GM19239 (cell line): ENCODE data around the gene DHX35.
"Not testable (repeated sequence)": the region's sequence is repeated elsewhere in the genome, so short reads cannot be mapped to it uniquely, and the experiment has no call there.

Source experiments
- DNase-seq: peaks from one replicate; pipeline ENCODE4 v3.0.0; 2011; ENCODE audit warnings: low spot score; ENCODE audit not compliant: insufficient read length
- FAIRE-seq: peaks from 2 replicates; lab custom pipeline; 2011; peaks lifted over from hg19 to GRCh38; lab: Jason Lieb, UNC

DHX35 gene

DNA sequence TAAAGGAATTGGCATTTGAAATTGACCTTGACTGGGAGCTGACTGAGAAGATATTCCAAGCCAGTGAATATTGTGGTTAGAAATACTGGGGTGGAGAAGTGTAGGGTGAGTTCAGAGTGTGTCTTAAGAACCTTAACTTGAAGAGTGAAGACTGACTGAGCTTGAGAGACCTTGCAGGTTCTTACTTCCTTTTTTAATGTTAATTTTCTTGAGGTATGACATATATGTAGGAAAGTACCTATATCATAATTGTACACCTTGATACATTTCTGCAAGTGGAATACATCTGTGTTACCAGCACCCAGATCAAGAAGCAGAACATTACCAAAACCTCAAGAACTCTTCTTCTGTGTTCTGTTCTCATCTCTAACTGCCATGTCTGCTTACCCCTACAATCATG is 11.0 kb downstream of the DHX35 start:
- DNase-seq (no peak), FAIRE-seq (no peak)

DNA sequence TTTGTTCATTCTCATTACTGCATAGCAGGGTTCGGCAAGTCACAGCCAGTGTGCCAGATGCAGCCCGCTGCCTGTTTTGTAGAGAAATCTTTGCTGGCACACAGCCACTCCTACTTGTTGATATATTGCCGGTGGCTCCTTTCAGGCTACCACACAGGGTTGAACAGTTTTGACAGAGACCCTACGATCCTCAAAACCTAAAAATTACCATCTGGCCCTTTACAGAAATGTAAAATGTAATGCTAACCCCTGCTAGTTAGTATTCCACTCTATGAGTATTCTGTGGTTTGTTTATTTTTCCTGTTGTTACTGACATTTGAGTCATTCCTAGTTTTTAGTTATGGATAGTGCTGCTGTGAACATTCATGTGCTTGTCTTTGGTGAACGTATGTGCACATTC is 11.5 kb downstream of the DHX35 start:
- DNase-seq = no peak
- FAIRE-seq = no peak

DNA sequence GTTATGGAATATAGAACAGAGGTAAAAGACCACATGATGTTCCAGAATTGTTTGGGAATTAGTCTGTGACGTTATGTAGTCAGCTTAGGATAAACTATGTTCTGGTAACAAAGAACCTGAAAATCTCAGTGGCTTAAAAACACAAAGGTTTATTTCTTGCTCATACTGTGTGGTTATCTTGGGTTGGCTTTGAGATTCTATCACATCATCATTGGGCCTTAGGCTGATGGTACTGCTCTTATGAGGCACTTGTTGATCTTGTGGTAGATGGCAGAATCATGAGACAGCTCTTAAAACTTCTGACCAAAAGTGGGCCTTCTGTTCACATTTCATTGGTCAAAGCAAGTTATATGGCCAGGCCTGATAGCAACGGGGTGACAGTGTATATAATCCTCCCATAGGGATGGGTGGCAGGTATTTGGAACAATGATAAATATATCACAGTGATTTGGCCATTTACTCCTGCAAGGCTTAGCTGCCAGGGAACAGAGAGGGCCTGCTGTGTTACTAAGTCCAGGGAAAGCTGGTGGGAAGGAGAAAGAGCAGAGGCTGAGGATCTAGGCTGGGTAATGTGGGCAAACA is 13.5 kb downstream of the DHX35 start:
- DNase-seq (no peak), FAIRE-seq (no peak)

DNA sequence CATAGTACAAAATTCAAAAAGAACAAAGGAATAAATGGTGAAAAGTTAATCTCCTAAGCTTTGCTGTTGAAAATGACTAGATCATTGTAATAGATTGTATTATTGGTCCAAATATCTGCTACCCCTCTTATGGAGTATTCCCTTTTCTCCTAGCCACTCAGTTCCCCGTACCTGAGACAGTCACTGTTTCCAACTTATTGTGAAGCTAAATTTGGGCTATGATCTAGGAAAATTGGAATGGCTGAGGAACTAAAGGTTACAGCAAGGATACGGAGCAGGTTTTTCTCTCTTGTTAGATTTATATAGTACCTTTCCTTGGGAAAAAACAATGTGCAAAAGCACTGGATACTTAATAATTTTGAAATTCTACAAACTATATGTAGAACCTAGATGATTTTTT is 17.3 kb downstream of the DHX35 start:
- FAIRE-seq (no peak), DNase-seq (no peak)

DNA sequence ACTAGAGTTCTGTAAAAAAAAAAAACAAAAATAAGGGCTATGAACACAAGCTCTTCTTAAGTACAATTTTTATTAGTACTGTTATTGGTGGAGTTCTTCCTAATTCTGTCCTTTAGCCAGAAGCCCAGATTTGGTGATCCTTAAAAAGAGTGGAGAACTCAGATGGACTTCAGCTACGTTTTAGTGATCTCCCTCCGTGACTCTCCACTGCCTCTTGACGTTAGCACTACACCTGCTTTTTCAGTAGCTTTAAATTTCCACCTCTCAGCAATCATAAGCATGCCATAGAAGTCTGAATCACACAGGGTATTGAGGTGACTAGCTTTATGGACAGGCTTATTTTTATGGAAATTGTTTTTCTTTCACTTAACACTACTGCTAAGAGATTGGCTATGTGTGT is 17.7 kb downstream of the DHX35 start:
- no peak for DNase-seq
- no peak for FAIRE-seq

DNA sequence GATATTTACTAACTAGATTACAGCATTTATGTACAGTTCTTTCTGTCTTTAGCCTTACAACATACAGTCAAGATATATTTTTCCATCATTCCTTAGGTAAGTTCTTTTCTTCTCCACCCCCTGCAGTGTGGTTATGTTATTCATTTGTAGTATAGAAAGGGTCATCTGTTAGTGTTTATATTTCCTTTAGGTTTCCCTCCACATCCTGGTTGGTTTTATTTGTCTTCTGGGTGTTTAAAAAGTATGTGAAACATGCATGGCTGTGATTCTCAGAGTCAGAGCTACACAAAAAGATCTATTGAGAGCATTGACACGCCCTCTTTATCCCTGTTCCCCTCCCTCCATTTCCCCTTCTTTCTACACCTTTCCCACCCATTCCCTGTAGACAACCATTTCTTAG is 20.1 kb downstream of the DHX35 start:
- no peak for DNase-seq
- peak; percentile 40 for FAIRE-seq

DNA sequence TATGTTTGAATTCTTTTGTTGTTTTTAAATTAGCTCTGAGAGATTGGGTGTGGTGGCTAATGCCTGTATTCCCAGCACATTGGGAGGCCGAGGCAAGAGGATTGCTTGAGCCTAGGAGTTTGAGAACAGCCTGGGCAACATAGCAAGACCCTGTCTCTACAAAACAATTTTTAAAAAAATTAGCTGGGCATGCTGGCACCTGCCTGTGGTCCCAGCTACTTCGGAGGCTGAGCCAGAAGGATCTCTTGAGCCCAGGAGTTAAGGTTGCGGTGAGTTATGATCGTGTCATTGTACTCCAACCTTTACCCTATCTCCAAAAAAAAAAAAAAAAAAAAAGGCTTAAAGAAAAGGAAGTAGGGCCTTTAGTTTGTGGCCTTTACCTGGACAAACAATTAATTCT is 22.9 kb downstream of the DHX35 start:
- DNase-seq = no peak
- no peak for FAIRE-seq

DNA sequence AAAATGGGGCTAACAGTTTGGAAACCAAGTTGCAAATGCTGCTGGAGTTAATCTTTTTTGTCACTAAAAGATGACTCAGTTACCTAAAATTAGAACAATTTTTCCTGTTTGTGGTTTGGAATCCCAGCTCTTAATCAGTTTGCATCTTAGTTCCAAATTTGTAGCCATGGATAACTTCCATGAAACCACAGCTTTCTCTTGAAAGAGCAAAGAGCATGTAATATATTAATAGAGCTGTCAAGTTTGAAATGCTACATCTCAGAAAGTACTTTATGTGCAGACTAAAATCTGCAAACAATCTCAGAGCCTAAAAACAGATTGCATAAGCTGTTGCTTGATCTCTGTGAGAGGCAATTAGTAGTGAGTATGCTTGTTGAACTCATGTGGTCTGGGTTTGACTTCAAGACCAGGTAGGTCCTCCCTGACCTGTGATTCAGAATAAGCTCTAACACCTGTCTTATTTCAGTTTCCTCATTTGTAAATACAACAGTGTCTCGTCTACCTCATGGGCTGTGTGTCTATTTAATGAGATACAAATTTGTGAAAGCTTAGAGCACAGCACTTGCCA is 23.5 kb downstream of the DHX35 start:
- DNase-seq (no peak), FAIRE-seq (peak; percentile 92)

DNA sequence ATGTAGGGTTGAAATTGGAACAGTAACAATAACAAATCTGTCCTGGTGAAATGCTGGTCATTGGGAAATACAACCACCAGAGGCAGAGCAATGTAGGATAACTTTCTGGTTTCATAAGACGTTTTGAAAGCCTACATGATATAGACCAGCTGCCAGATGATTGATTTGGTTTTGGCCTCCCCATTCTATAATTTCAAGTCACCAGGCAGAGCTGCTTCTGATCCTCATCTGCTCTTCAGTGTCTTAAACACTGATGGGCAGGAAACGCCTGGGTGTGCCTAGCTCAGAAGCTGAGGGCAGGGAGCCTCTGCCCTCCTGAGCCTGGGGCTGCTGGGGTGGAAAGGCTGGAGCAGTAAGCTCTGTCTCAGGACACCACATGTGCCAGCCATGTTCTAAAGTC is 24.5 kb downstream of the DHX35 start:
- peak; percentile 88 for FAIRE-seq
- DNase-seq = no peak

DNA sequence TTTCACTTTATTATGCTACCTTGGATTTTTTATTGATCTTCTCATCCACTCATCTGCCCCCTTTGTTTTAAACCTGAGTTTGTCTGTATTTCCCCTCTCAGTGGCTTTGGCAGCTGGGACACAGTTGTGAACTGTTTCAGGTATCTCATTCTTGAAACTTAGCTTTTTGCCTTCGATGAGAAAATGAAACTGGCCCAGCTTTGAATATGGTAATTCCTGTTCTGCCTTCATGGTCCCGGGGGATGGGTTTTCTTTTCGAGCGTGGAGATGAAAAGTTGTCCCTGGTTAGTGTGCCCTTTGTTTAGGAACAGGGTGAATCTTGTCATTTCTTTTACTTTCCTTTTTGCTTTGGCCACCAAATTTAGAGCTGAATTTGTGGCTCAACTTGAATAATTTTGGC is 25.6 kb downstream of the DHX35 start:
- DNase-seq (peak; percentile 50), FAIRE-seq (peak; percentile 99)

DNA sequence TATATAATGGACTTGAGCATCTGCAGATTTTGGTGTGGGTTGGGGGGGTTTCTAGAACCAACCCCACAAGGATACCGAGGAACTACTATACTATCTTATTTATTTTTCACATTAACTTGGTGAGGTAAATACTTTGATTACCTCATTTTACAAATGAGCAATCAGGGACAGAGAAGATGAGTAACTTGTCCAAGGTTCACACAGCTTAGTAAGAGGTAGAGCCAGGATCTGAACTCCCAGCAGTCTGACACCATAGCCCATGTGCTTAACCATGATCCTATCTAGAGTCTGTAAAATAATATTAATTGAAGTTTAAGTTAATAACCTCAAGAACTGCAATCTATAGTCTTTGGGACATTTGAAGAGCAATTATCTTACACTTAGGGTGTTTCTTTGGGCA is 28.6 kb downstream of the DHX35 start:
- no peak for DNase-seq
- no peak for FAIRE-seq

DNA sequence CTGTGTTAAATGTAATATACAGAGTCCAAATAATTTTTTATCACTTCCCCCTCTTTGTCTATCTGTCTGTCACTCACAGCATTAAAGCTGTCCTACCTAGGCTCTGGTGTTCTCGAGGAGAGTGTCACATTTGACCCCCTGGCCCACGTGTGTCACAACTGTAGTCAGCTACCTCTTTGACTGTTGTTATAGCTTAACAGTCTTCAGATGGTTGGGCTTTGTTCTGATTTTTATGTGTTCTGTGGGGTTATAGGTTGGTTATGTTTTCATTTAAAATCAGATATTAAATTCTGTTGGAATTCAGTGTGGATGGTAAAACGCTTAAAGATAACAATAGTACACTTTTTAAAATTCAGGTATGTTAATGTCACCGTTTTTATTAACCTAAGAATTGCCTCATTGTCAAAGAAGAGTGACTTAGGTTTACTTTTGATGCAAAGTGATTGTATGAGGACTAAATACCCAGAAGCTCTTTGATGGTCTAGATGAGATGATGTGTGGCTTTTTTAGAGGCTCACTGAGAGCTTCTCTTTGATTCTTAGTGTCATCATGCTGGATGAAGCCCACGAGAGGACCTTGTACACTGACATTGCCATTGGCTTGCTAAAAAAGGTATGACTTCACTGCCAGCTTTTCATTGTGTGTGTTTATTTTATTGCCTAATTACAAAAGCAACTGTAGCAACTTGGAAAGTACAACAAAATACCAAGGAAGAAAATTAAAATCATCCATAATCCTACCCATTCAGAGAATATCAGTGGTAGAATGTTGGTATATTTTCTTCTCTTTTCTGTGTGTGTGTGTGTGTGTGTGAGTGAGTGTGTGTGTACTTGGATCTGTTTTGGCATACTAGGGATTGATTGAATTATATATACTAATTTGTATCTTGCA is 29.9 kb downstream of the DHX35 start:
- DNase-seq (no peak), FAIRE-seq (no peak)

DNA sequence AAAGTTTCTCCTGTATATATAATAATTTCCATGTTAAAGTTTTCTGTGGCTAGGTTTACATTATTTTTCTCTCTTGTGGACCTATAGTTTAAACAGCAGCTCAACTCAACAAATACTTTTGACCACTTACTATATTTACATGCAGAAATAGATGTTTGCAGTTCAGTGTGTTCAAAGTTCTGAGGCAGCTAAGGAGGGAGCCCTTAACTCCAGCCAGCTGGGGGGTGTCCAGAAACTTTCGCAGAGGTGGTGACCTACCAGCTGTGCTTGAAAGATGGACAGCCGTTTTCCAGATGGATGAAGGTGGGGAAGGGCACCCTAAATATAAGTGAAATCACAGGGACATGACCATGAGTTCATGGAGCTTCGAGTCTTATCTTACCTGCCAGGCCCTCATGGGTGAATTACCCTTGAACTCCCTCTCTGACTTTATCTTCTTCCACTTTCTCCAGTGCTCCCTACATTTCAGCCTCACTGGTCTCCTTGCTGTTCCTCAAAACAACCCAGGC is 33.4 kb downstream of the DHX35 start:
- FAIRE-seq (no peak), DNase-seq (no peak)

DNA sequence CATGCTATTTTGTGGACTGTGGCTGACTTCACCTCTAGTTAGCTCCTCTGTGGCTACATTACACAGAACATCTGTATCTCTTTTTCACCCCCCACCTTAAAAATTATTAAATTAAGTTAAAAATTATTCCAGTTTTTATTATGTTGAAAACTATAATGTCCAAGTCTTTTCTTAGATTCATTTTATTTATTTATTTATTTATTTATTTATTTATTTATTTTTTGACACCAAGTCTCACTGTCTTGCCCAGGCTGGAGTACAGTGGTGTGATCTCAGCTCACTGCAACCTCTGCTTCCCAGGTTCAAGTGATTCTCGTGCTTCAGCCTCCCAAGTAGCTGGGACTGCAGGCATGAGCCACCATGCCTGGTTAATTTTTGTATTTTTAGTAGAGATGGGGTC is 34.7 kb downstream of the DHX35 start:
- DNase-seq, FAIRE-seq: not testable (repeated sequence)

DNA sequence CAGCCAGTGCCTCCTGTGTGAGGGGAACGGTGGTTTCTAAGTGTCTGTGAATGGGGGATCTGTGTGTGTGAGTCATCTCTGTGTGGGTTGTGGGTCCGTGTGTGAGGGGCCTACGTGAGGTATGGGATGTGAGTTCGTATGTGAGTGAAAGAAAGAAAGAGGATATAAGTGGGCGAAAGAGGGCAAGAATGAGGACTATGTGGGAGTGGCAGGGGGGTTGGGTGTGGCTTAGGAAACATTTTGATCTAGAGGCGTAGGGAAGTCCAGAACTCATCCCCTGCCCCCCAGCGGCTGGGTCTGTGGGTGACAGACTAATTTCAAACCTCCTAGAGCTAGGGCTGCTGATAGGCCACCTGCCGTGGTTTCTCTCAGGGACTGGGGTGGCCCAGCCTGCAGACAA is 35.5 kb downstream of the DHX35 start:
- FAIRE-seq = peak; percentile 66

DNA sequence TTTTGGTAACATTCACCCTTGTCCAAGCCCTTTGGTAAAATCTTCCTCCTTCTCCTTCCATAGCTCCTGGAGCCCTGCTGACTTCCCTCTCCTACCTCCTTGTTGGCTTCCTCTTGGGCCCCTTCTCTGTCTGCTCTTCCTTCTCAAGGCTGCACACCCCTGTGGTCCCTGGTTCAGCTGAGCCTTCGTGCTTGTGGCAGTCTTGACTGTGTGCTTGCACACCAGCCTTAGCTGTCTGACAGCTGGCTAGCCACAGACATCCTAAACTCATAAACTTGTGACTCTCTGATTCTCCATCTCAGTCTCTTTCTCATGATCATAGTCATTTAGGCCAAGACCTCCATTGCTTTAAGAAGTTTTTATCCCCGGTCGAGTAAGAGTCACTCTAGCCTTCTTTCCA is 37.1 kb downstream of the DHX35 start:
- no peak for FAIRE-seq
- no peak for DNase-seq

More for the DNA sequence above, 35.5 kb downstream of the DHX35 start:
- peak; percentile 34 for DNase-seq

DNA sequence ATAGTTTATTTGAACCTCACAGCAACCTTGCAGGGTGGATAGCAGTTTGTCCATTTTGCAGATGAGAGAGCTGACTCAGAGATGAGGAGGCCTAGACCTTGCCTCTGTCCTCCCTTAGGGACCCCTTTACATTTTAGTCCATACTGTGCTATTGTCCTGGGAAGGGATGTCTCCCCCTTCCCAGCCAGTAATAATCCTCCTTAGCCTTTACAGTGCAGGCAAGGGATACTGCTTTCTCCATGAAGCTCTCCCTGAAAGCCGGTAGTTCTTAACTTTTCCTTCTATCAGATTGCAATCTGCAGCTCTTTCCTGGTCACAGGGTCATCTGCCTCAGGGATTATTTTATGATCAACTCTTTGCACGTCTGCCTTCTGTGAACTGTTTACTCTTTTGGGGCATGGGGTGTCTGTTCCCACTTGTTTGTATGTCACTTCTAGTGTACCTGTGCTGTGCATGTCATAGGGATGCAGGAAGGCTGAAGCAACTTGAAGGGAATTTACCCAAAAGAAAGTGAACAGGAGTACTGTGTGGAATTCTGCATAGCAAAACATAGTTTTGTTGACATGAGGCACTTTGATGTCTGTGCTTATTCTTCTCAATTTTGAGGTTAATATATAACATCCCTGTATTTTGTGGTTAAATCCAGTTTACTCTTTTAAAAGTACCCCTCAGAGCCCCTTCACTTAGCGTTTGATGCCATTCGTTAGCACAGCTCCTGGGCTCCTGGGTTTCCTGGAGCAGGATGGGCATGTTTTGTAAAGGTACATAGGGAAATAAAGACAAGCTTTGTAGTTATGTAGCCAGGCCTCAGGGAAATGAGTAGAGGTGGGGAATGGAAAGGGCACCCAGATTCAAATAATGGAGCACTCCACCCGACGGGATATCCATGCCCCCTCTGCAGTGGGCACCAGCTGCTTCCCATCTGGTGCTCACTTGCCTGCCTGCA is 38.1 kb downstream of the DHX35 start:
- FAIRE-seq (no peak), DNase-seq (no peak)

DNA sequence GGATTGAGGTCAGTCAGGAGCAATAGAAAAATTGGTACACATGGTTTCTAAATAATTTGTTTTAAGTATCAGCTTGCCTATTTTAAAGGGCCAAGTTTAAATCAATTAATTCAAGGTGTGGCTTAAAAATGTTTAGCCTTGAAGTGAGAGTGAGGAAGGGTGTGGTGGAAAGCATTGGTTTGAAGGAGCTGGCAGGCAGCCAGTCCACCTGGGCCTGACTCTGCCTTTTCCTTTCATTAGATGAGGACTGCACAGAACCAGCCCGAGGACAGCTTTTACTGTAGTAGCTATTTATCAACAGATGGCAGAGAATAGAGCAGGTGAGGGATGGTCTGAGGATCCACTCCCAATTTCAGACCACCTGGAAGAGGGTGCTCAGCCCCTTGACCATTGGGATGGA is 42.4 kb downstream of the DHX35 start:
- FAIRE-seq = no peak
- DNase-seq = no peak

DNA sequence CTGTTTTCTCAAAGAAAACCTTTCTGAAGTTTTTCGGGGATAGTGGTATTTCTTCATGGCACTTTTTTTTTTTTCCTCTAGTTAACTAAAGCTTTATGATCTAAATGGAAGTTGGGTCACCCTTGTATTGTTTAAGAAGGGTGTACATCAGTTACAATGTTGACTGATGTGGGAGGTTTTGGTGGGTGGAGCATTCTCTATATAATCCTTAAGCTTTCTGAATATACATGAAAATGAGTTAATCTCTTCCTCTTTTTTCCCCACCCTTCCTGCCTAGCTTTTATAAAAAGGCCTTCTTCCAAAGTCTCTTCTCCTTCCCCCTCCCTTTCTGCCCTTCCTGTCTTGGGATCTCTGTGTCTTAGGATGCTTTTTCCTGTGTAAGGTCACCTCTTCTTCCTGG is 47.2 kb downstream of the DHX35 start:
- DNase-seq (no peak), FAIRE-seq (no peak)

DNA sequence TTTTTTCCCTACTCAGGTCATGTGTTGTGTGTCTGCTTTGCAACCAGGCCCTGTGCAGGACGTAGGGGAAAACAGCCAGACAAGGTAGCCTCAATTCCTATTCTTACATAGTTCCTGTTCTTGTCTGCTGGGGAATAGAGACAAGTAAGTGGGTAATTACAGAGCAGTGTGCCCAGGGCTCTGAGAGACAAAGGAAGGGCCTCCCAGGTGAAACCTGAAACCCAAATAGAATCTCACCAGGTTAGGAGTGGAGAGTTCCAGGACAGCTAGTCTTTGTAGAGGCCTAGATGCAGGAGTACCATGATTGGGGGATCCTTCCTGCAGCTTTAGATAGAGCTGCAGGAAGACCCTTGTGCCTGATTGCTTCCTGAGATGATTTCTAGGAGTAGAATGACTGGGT is 48.4 kb downstream of the DHX35 start:
- DNase-seq (no peak), FAIRE-seq (no peak)
